ENCODE results near the gene CISTR.
A peak's percentile ranks its signal among the peaks of the same experiment; 100 is the strongest.
"Not testable (repeated sequence)": the region's sequence is repeated elsewhere in the genome, so short reads cannot be mapped to it uniquely, and the experiment has no call there.

Gene CISTR

GRCh38 chr12:53751336-53752191 is at the start of gene CISTR:
Gene CISTR (minus strand): TSS chr12:53751979.
- peak; percentile 31 to 40 for DNase-seq

GRCh38 chr12:53798575-53798974 is 46.8 kb upstream of the CISTR start:
- no peak for DNase-seq

GRCh38 chr12:53795927-53796326 is 44.1 kb upstream of the CISTR start:
- DNase-seq = no peak

- DNase-seq = no peak
Observed at GRCh38 chr12:53793221-53793620, 41.4 kb upstream of the CISTR start.

- DNase-seq = peak; percentile 16 to 29
Observed at GRCh38 chr12:53791735-53792326, 40.1 kb upstream of the CISTR start.

- no peak for DNase-seq
Observed at GRCh38 chr12:53789570-53789969, 37.8 kb upstream of the CISTR start.

- DNase-seq = no peak
Observed at GRCh38 chr12:53788892-53789291, 37.1 kb upstream of the CISTR start.

GRCh38 chr12:53786411-53786810 is 34.6 kb upstream of the CISTR start:
- DNase-seq = no peak

- no peak for DNase-seq
Observed at GRCh38 chr12:53785161-53785560, 33.4 kb upstream of the CISTR start.

- DNase-seq = no peak
Observed at GRCh38 chr12:53782093-53782703, 30.4 kb upstream of the CISTR start.

- no peak for DNase-seq
Observed at GRCh38 chr12:53781228-53781801, 29.5 kb upstream of the CISTR start.

- DNase-seq = no peak
Observed at GRCh38 chr12:53780323-53780722, 28.5 kb upstream of the CISTR start.

- not testable (repeated sequence) for DNase-seq
Observed at GRCh38 chr12:53779679-53780078, 27.9 kb upstream of the CISTR start.

GRCh38 chr12:53777936-53778644 is 26.3 kb upstream of the CISTR start:
- no peak for DNase-seq

- DNase-seq = no peak
Observed at GRCh38 chr12:53777412-53777811, 25.6 kb upstream of the CISTR start.

- DNase-seq = no peak
Observed at GRCh38 chr12:53776872-53777271, 25.1 kb upstream of the CISTR start.

GRCh38 chr12:53775478-53776145 is 23.8 kb upstream of the CISTR start:
- no peak for DNase-seq

- no peak for DNase-seq
Observed at GRCh38 chr12:53770281-53770680, 18.5 kb upstream of the CISTR start.

- DNase-seq = no peak
Observed at GRCh38 chr12:53768976-53769375, 17.2 kb upstream of the CISTR start.

GRCh38 chr12:53766881-53767280 is 15.1 kb upstream of the CISTR start:
- no peak for DNase-seq

GRCh38 chr12:53765891-53766290 is 14.1 kb upstream of the CISTR start:
- DNase-seq = no peak

- DNase-seq = no peak
Observed at GRCh38 chr12:53764615-53765014, 12.8 kb upstream of the CISTR start.

Measured in stimulated activated CD4-positive, alpha-beta T cell treated with anti-CD3 and anti-CD28 coated beads, Interleukin-4, amount 100 ng/mL, for 4 hours (primary cell).